Liver (tissue), 9 donors: ENCODE measurements around the gene SYCE3. TPM values are rescaled to one million over a fixed set of nuclear protein-coding genes. Genes with fewer than 3 reads are reported as not detected.

Source experiments
- DNase-seq: peaks from one replicate; pipeline ENCODE4 v3.0.0-alpha.2; 2017; ENCODE audit warnings: low spot score
- H3K27ac ChIP-seq, 2 donors: one replicate each; pipeline ENCODE4 v1.7.0; 2013; ENCODE audit warnings: inconsistent platforms in 2 of 2, low read length in 2 of 2, control low read depth in 1 of 2, low read depth in 1 of 2, mild to moderate bottlenecking in 1 of 2
- H3K27me3 ChIP-seq, 4 donors: one replicate each; pipeline versions ENCODE4 v1.6.1 to v1.7.0; 2013; ENCODE audit warnings: low read length in 3 of 4, inconsistent platforms in 1 of 4, mild to moderate bottlenecking in 1 of 4, moderate library complexity in 1 of 4; ENCODE audit not compliant: control insufficient read depth in 4 of 4, insufficient read depth in 4 of 4
- H3K36me3 ChIP-seq, 4 donors: one replicate each; pipeline versions ENCODE4 v1.6.1 to v1.7.0; 2013; ENCODE audit warnings: low read length in 3 of 4, mild to moderate bottlenecking in 3 of 4, low read depth in 1 of 4, moderate library complexity in 1 of 4; ENCODE audit not compliant: control insufficient read depth in 4 of 4, insufficient read depth in 3 of 4
- H3K4me1 ChIP-seq, 4 donors: one replicate each; pipeline versions ENCODE4 v1.6.1 to v1.7.0; 2013; ENCODE audit warnings: low read length in 3 of 4, mild to moderate bottlenecking in 3 of 4, moderate library complexity in 1 of 4; ENCODE audit not compliant: control insufficient read depth in 4 of 4, insufficient read depth in 4 of 4
- H3K4me3 ChIP-seq, 3 donors: one replicate each; pipeline versions ENCODE4 v1.6.1 to v1.7.0; 2013; ENCODE audit warnings: low read length in 3 of 3, control low read depth in 1 of 3, low read depth in 1 of 3, mild to moderate bottlenecking in 1 of 3
- H3K9ac ChIP-seq, 2 donors: one replicate each; pipeline ENCODE4 v1.7.0; 2013; ENCODE audit warnings: low read length in 2 of 2, mild to moderate bottlenecking in 2 of 2, moderate library complexity in 2 of 2, control low read depth in 1 of 2, low read depth in 1 of 2
- H3K9me3 ChIP-seq, 4 donors: one replicate each; pipeline versions ENCODE4 v1.6.1 to v1.7.0; 2013; ENCODE audit warnings: low read length in 3 of 4; ENCODE audit not compliant: control insufficient read depth in 4 of 4
- CTCF ChIP-seq: fragments of 150-350 bp; IDR thresholded peaks from 2 replicates; pipeline ENCODE4 v1.5.1; 2017; ENCODE audit warnings: improper control_type of control experiment, low read depth, low read length; ENCODE audit not compliant: missing input control
- EGR1 ChIP-seq, 2 donors: IDR thresholded peaks; 2 replicates each; pipeline ENCODE4 v1.6.1; 2016 to 2018; ENCODE audit warnings: antibody characterized with exemption in 2 of 2, low read depth in 2 of 2
- FOXA1 ChIP-seq: IDR thresholded peaks from 2 replicates; pipeline ENCODE4 v1.6.1; 2016; ENCODE audit warnings: antibody characterized with exemption
- HNF4A ChIP-seq, 2 donors: conservative IDR thresholded peaks; 2 replicates each; pipeline ENCODE4 v1.6.1; 2016; ENCODE audit warnings: antibody characterized with exemption in 2 of 2, mild to moderate bottlenecking in 2 of 2
- JUND ChIP-seq, 2 donors: IDR thresholded peaks; 2 replicates each; pipeline ENCODE4 v1.6.1; 2016; ENCODE audit warnings: antibody characterized with exemption in 2 of 2
- MAX ChIP-seq: IDR thresholded peaks from 2 replicates; pipeline ENCODE4 v1.6.1; 2016; ENCODE audit warnings: antibody characterized with exemption
- NR2F2 ChIP-seq: IDR thresholded peaks from 2 replicates; pipeline ENCODE4 v1.6.1; 2016; ENCODE audit warnings: antibody characterized with exemption
- REST ChIP-seq: IDR thresholded peaks from 2 replicates; pipeline ENCODE4 v1.6.1; 2016; ENCODE audit warnings: antibody characterized with exemption, mild to moderate bottlenecking
- SP1 ChIP-seq: IDR thresholded peaks from 2 replicates; pipeline ENCODE4 v1.6.1; 2018; ENCODE audit warnings: antibody characterized with exemption, mild to moderate bottlenecking
- TAF1 ChIP-seq: conservative IDR thresholded peaks from 2 replicates; pipeline ENCODE4 v1.6.1; 2016; ENCODE audit warnings: antibody characterized with exemption, mild to moderate bottlenecking
- YY1 ChIP-seq: IDR thresholded peaks from 2 replicates; pipeline ENCODE4 v1.6.1; 2016; ENCODE audit warnings: antibody characterized with exemption, mild to moderate bottlenecking
- ZBTB33 ChIP-seq: IDR thresholded peaks from 2 replicates; pipeline ENCODE4 v1.6.1; 2016; ENCODE audit warnings: antibody characterized with exemption
- WGBS: extraction: QIAGEN DNeasy Blood & Tissue Kit; methylation state at CpG from one replicate; pipeline ENCODE4 v1.1.7; 2013; 5-methylcytosine and 5-hydroxymethylcytosine counted together
- polyA plus RNA-seq, 2 donors: library from polyadenylated mRNA; stranded (reverse) in 1 of 2; unstranded in 1 of 2; fragments of 200-250 nt in 1 of 2; fragments of >200 nt in 1 of 2; fragmentation: Nextera tagmentation in 1 of 2; extraction: Ambion mirVana in 1 of 2; gene quantifications; one replicate each; pipeline versions ENCODE4 v1.2.1 to v1.2.3, GENCODE V29; 2013 to 2015
- total RNA-seq, 2 donors: library from RNA; depleted of rRNA; stranded (reverse); fragments of >200 nt; gene quantifications; one replicate each; pipeline ENCODE4 v1.2.3, GENCODE V29; 2014
- donor health status: healthy.
- donor health status: healthy.
- donor health status: healthy.
- donor health status: healthy.
- donor health status: healthy.

SYCE3 gene
- total and polyA plus RNA-seq, 4 donors: 0.45 to 2.2 TPM; not detected in 2

GRCh38 chr22:50568626-50569025, 5.9 kb upstream of the SYCE3 start:
- H3K4me3 ChIP-seq: no peak overlapping the region
- peak overlapping the region; percentile 96 to 97 for H3K27ac ChIP-seq
- peak overlapping the region in 1 of 2 donors; percentile 1 for H3K9ac ChIP-seq
- peaks cover 12 to 43% (median 25%) of the 10 kb centered on the region in 4 donors for H3K4me1 ChIP-seq
- DNase-seq: no peak
- peaks cover 0 to 17% (median 0%) of the 10 kb centered on the region in 4 donors for H3K36me3 ChIP-seq
- H3K9me3 ChIP-seq: no peaks in the 10 kb centered on the region
- 47% methylated on average over 7 of the region's 7 CpGs for WGBS
- TF ChIP-seq FOXA1: peak; percentile 12
- peak; percentile 79 for TF ChIP-seq YY1
- TF ChIP-seq JUND (IDR thresholded peaks at IDR 0.05): peak in 1 of 2 donors; percentile 16
- TF ChIP-seq EGR1 (IDR thresholded peaks at IDR 0.05; ENCODE audit: low read depth in 2 of 2): peak; percentile 91
- TF ChIP-seq TAF1: no peak
- peak; percentile 89 for TF ChIP-seq REST
- TF ChIP-seq ZBTB33: no peak
- no peak for TF ChIP-seq CTCF
- H3K27me3 ChIP-seq: no peaks in the 10 kb centered on the region

GRCh38 chr22:50567721-50568252, 5.1 kb upstream of the SYCE3 start:
- 84% methylated on average over 7 of the region's 7 CpGs for WGBS
- Histone ChIP-seq H3K27ac (peak overlapping the region; percentile 96 to 97), H3K4me3 (no peak overlapping the region), H3K9ac (no peak overlapping the region), H3K9me3 (no peaks in the 10 kb centered on the region), H3K27me3 (no peaks in the 10 kb centered on the region), H3K36me3 (peaks cover 0 to 17% (median 0%) of the 10 kb centered on the region in 4 donors), H3K4me1 (peaks cover 12 to 43% (median 22%) of the 10 kb centered on the region in 4 donors)
- DNase-seq: no peak
- TF ChIP-seq JUND (IDR thresholded peaks at IDR 0.05) (no peak), HNF4A (conservative IDR thresholded peaks at IDR 0.05) (no peak), ZBTB33 (no peak), SP1 (no peak), MAX (no peak), NR2F2 (no peak), REST (no peak), EGR1 (IDR thresholded peaks at IDR 0.05; ENCODE audit: low read depth in 2 of 2) (no peak)
